HG02610 (cell line): ENCODE data around the gene CDKAL1.
"Not testable (repeated sequence)": the region's sequence is repeated elsewhere in the genome, so short reads cannot be mapped to it uniquely, and the experiment has no call there.

Source experiments
- ATAC-seq: cut with Tn5 transposase; IDR thresholded peaks from one replicate; pipeline ENCODE4 v1.9.1; 2021; ENCODE audit warnings: mild to moderate bottlenecking, moderate library complexity; ENCODE audit not compliant: unreplicated experiment

The CDKAL1 gene

DNA sequence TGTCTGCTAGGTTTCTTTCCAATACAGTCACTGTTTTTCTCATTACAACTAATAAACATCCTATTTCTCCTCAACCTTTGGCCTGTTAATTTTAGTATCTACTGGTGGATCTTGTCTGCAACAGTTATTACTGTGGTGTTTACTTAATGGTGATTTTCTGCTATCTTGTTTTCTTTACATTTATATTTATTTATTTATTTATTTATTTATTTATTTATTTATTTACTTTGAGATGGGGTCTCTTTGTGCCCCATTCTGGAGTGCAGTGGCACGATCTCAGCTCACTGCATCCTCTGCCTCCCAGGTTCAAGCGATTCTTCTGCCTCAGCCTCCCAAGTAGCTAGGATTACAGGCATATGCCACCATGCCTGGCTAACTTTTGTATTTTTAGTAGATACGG, 15.1 kb downstream of the CDKAL1 start:
- not testable (repeated sequence) for ATAC-seq

DNA sequence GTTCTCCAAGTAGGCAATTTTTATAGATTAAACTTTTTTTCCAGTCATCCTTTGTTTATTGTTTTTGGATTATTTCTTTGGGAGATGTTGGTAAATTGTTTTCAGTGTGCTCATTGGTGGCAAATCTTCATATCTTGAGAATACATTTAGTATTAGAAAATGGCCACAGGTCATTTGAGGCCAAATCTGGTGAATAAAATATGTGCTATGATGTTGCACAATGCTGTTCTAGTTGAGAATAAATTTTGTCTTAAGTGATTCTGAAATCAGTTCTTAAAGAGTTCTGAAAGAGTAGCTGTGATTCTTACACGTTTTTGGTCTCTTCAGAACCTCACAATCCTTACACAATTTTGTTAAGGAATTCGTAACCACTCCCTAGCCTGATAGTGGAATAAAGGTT, 20.1 kb downstream of the CDKAL1 start:
- no peak for ATAC-seq

DNA sequence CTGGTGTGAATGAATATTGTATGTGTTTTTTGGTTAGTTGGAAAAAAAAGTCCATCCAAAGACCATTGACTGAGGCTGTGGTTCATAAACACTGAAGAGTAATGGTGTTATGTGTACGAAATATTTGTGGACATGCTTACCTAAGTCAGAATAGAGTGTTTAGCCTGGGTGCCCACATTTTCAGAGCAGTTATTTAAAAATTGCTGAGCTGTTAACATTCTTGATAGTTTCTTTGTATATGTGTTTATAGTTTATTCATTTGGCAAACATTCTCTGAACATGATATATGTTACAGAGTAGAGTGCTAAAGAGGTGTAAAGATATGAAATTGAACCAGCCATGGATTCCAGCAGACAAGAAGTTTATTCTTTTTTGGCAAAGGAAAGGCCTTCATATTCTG, 20.6 kb downstream of the CDKAL1 start:
- no peak for ATAC-seq

DNA sequence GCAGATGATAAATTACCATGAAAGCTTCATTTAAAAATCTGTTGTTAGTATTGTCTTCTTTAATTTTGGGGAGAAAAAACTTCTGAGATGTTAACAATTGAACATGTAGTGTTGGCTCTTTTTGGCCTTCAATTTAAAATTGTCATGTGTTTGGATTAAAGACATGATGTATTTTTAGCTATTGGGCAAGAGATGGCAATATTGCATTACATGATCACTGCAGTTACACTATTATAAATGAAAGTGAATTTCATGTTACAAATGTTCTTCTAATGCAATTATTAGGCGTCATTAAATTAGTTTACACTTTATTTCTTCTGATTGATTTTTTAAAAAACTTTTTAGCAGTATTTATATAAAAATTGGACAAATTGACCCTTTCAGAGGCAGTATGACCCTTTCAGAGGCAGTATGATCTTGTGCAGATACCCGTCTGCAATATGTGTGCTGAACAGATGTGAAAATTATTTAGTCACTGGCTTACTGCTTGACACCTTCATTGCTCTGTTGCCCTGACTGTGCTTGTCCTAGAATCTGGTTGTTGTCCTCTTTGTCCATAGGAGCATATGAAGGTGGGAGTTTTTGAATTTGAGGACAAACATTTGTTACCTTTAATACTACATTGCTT, 25.8 kb downstream of the CDKAL1 start:
- no peak for ATAC-seq

DNA sequence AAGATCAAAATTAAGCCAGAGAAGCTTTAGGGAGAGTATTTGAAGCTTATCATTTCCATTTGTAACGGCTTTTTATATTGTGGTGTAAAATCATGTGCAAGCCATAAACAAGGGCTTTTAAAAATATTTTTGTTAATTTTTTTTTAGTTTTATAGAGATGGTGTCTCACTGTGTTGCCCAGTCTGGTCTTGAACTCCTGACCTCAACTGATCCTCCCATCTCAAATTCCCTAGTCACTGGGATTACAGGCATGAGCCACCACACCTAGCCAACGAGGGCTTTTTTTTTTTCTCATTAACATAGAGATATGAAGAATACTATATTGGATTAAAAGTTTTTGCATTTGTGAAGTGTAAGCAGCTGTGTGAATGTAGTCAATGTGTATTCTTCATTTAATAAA, 29.1 kb downstream of the CDKAL1 start:
- no peak for ATAC-seq

DNA sequence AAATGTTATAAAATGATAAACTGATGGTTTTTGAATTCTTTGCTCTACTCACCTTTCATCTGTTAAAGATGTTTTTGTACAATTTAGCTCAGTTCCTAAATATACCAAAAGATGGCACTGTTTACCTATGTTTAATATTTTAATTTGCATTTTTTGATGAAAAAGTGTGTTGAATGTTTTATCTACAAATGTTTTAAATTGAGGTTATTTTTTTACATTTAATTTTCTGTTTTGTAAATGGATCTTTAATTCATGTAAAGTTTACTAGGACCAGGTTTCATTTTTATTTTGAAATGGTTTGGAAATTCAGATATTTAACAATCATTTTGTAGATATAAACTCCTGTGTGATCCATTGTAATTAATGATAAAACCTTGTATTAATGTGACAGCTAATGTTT, 30.0 kb downstream of the CDKAL1 start:
- no peak for ATAC-seq

DNA sequence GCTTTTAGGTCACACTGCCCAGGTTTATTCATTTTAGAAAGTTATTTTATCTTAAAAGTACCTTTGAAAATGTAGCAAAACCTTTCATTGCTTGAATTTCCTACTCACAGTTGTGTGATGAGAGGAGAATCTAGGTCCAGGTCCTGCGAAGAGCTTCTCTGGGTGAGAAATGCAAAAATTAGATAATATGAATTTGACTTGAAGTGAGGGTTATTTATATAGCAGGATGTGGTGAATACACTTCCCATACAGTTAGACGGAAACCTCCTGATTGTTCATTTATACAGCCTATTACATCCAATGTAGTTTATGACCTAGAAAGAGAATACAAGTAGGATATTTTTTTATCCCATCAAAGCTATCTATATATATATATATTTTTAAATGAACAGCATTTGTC, 30.5 kb downstream of the CDKAL1 start:
- ATAC-seq: peak; percentile 69

DNA sequence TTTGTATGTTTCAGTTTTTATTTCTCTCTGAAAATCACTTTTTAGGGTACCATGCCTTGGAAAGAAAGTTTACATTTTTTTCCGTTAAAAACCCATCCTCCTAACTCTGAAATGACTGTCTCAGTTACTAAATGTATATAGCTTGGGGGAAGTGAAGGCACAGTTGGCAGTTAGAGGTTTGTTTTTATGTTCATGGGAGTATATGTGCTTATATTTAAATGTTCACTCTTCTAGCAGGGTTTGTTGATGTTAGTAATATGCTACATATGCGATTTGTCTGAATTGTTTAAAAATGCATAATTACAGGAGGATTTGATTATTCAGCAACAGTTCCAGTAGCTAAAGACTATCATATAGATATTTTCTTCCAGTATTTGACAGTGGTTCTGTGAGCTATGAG, 31.1 kb downstream of the CDKAL1 start:
- peak; percentile 46 for ATAC-seq

DNA sequence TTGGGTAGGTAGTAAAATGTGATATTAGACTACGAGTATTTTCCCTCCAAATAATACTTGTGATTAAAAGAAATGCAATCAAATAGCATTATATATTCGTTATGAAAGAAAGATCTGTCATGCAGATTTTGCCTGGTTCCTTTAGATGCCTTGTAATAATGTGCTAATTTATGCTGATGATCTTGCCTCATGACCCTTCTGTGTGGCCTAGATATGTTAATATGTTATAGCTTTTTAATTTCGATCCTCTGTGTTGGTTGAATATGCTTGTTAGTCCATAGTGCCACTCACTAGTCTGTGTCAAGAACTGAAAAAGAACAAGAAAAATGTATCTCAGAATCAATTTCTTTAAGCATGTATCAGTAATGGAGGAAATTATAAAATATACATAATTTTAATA, 31.9 kb downstream of the CDKAL1 start:
- ATAC-seq: no peak

DNA sequence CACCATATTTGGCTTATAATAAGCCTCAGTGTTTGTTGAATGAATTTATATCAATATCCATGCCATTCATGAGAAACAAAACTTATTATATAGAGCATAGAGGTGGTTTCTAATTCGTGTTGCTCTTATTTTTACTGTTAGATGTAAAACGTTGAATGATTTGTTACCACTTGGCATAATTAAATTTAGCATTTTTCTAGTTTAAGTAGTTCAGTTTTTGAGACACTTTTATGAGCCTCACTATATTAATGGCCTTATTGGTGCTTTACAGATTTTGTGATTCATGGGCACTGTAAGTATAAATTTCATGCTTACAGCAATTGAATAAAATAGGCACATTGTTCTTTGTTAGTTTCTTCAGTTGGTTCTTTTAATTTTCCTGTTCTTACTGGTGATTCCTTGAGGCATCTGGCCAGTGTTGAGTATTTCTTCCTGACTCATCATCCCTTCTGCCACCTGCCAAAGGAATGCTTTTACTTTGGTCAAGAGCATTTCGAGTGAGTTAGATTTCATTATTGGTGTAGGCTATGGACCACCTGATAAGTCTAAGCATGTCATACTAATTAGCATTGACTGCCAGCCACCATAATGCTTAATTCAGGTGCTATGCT, 34.8 kb downstream of the CDKAL1 start:
- no peak for ATAC-seq

DNA sequence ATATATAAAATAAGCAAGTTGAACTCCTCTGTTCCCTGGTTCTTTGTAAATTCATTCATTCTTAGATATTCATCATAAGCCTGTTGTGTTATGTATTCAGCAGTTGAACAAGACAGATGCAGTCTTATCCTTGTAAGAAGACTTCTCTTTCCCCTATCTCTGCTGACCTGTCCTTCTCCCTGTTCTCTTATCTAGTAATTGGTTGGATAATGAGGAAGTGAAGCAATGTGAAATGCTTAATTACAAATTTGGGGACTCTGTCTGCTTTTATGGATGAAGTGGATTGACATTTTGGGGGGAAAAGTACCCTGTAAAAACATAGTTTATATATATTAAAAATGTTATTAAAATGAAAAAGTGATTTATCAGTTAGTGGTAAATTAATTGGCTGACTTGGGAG, 37.0 kb downstream of the CDKAL1 start:
- no peak for ATAC-seq

DNA sequence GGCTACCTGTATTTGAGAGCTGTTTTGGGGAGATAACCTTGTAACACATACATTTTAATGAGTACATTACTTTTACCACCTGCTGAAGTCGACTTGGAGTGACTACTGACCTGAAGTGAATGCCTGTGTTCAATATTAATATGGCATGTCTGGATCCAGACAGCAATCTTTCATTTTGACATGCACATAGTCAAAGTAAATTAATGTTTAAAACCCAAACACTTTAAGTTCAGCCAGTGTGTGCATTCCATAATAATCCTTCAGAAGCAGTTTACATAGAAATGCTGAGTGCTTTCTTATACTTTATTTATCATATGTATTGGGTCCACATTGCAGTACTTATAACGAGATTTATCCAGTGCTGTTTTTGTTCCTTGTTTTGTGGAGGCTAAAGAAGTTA, 38.0 kb downstream of the CDKAL1 start:
- ATAC-seq: no peak

DNA sequence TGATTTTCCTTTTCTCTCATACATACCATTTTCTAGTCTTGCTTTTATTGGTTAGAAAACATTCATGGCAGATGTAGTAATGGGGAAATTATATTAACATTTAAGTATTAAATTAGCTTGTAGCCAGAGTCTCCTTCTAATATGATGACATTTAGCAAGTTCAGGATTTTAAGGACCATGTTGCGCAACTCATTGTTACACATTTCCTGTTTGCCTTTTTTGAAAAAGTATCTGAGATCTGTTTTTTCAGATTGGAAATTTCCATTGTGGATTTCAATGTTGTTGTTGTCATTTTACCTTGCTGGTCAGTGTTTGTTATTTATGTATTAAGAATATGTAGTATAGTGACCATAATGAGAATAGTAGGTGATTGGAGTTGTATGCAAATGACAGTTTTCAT, 38.7 kb downstream of the CDKAL1 start:
- ATAC-seq: no peak

DNA sequence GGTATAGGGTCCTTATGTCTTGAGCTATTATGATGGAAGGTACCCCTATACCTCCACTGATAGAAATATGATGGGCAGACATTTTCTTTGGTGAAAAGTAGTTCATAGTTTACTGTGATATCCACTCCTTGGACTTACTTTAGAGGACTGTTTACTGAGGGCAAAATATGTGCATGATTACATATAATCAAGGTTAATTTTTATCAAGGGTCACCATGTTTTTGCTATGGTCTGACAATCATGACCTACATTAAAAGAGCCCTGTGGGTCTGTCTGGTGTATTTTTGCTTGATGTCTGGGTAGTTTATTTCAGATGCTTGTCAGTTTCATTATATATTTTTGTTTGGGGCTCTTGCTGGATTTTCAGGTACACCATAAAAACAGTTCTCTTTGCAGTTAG, 40.1 kb downstream of the CDKAL1 start:
- ATAC-seq: no peak

DNA sequence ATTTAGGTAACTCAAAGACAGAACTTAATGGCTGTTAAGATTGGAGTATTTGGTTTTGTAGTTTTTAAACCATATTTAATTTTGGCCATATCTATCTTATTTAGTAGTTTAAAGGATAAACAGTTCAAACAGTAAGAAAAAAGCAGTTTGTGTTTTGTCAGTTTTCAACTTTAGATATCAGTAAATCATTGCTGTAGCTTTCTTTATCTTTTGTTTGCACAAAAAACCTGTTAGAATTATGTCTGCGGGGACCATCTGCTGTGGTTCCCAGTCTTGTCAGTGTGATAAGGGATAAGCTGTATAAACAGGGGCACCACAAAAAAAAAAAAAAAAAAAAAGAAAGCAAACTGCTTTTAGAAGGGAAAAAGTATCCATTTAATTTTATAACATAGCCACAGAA, 40.9 kb downstream of the CDKAL1 start:
- no peak for ATAC-seq

DNA sequence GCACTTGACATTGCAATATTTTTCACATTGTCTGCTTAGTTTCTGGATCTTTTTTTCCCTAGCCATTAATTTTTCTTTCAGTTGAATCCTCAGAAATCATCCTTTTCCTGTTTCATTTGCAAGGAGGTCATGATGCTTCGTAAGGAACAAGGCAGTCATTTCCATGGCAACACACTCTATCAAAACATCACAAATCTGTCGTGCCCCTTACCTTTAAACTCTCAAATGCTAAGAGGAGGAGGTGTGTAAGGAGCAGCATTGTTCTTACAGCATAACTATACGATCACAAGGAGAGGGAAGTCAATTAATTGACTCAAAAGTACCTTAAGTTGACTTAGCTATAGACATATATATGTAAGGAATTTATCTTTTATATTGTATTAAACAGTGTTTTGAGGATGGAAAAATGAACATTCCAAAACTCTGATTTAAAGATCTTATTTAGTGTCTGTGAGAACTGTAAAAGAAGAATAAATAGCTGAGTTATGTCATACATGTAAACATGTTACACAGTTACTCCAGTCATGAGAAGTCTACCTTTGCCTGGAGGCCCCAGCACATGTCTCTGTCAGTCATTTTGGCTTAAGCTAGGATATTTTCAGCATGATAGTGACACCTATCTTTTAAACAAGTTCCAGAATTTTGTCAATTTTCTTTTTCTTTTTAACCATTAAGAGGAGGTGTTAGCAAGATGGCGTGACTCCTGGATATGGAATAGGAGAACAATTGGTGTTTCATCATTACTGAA, 41.6 kb downstream of the CDKAL1 start:
- no peak for ATAC-seq

DNA sequence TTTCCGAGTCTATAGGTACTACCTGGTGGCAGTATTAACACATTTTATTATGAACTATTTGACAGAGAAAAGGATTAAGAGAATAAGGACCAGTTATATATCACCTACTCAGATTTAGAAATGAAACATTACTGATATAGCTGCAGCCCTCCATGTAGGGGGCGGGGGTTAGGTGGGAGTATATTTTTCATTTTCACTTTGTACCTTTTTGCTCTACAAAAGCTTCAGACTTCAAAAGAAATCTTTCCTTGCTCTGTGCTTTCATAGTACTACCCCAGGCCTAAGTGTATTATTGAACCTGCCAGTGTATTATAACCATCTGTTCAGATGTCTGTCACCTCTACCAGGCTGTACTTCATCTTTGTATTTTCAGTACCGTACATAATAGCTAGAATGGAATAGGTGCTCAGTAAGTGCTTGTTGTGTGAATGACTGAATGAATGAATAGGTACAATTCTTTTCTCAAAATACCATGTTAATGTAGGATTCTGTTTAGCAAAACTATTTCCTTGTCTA, 43.0 kb downstream of the CDKAL1 start:
- no peak for ATAC-seq

DNA sequence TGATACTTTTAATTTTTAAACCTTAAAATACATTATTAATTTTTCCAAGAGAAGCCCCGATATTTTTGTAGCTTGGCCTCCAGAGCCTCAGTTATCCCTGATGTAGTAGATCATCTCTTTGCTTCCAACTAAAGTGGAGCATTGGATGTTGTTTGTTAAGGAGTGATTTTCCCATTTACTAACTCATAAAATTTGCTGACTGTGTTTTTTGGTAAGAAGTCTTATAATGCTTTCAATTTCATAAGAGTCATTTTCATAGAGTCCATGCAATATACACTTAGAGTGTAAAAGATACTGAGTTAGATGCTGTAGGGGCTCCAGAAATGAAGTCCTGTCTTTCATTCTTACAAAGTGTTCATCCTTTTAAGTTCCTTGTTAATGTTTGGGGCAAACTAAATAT, 46.8 kb downstream of the CDKAL1 start:
- ATAC-seq: no peak

DNA sequence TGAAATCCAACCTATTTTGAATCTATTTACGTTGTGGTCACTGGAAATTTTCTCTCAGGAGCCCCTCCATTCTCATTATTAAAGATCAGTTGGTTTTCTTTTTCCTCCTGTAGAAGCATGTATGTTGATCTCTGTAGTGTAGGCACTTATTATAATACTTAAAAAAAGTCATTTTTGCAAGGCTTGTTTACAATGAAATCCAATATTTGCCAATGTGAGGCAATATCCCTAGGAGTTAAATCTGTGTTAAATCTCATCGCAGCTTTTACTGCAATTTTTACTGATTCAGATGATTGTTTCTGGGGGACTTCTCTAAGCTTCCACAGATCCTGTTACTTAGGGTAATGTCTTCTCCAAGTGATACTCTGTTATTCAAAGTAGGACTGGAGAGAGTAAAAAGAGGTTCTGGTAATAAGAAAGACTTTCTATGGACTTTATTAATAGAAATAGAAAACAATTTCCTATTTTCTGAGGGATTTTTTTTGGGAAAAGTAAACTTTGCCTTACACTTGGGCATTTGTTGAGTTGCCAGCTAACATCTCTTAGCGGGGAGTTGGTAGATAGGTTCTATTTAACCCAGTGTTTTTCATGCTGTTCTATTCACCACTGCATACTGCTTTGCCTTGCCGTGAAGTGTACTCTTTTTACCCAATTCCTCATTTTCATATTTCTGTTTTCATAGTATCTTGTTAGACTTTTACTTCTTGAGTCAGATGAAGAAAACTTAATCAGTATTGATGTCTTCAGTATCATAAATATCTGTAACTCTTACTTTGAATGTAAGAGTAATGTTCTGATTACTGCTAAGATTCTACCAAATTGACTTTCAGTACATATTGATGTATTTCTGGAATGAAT, 48.6 kb downstream of the CDKAL1 start:
- no peak for ATAC-seq

DNA sequence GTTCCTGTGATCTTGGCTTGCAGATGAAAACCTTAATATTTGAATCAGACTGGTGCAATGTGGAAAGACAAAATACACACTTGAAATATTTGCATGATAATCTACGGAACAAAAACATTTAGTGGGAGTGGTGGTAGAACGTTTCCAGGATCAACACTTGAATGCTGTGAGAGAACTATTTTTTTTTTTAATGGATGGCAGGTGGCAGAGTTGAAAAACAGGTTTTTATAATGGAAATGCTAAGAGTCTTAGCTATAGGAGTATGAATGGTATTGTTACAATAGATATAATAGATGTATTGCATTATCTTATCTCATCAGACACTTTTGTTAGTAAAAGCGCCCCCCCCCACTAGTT, 49.2 kb downstream of the CDKAL1 start:
- ATAC-seq: no peak

DNA sequence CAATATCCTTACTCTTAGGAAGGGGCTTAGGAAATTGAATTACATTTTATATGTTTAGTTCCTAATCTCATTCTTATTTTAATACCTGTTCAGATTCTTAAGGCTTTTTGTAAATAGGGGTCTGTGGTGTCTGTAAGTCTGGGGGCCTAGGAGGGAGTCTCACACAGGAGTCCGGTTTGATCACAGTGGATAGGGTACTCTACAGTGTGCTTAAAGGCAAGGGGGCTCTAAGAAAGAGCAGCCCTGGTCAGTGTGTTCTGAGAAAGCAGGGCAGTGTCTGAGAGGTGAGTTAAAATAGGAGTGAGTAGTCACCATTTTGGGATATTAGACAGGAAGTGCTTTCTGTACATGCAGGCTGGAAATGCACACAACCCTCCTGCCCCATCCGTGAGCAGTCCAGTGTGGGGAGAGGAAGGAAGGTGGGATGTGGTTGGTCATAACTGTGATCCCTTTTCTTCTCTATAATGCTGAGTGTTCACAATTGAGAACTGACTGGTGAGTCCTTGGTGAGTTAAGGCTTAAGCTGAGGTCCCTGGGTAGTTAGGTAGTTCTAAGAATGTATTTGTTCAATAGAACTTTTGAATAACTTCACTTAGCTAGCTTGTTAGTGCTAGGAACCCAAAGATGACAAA, 50.0 kb downstream of the CDKAL1 start:
- ATAC-seq: no peak
